Fibroblast of lung (primary cell): ENCODE data around the gene DNAJC8.

Experiments used
- CTCF ChIP-seq, 2 donors: IDR thresholded peaks in 1 of 2; conservative IDR thresholded peaks in 1 of 2; 1 replicate in 1 of 2; 2 replicates in 1 of 2; pipeline ENCODE4 v1.5.1; 2011 to 2012; ENCODE audit warnings: low read length in 2 of 2, control low read depth in 1 of 2, inconsistent platforms in 1 of 2, low read depth in 1 of 2, mild to moderate bottlenecking in 1 of 2
- EZH2 ChIP-seq: IDR thresholded peaks from 2 replicates; pipeline ENCODE4 v1.5.1; 2012; ENCODE audit warnings: low read length, control low read depth, mild to moderate bottlenecking; ENCODE audit errors: missing control alignments

- no peak for TF ChIP-seq CTCF (conservative IDR thresholded peaks at IDR 0.05 in 1 of 2, IDR thresholded peaks at IDR 0.05 in 1 of 2; ENCODE audit: low read depth in 1 of 2, low read length in 2 of 2)
- TF ChIP-seq EZH2: no peak
Observed at GRCh38 chr1:28195780-28196179, 37.0 kb downstream of the DNAJC8 start.
